K562 (cell line): ENCODE measurements around the gene EPM2A. TPM values are rescaled to one million over a fixed set of nuclear protein-coding genes. Genes with fewer than 3 reads are reported as not detected.

ENCODE experiments used
- CTCF ChIP-seq, 3 experiments: IDR thresholded peaks in 2 of 3; conservative IDR thresholded peaks in 1 of 3; 2 replicates each; pipeline ENCODE4 v1.5.1; 2011 to 2012; ENCODE audit warnings: low read length in 3 of 3, mild to moderate bottlenecking in 3 of 3, control low read depth in 2 of 3, improper control_type of control experiment in 1 of 3, inconsistent platforms in 1 of 3, low read depth in 1 of 3, mixed read lengths in 1 of 3, moderate library complexity in 1 of 3; ENCODE audit not compliant: insufficient read depth in 2 of 3
- JUND ChIP-seq, 2 experiments: IDR thresholded peaks; 2 replicates in 1 of 2; 3 replicates in 1 of 2; pipeline ENCODE4 v1.6.1; 2011; ENCODE audit warnings: borderline replicate concordance in 2 of 2, low read depth in 2 of 2, low read length in 2 of 2, improper control_type of control experiment in 1 of 2, missing biosample characterization in 1 of 2, missing genetic modification characterization in 1 of 2, missing genetic modification reagents in 1 of 2
- PHF8 ChIP-seq: fragments of 200-600 bp; sonication (generic); IDR thresholded peaks from 2 replicates; pipeline ENCODE4 v1.6.1; 2012; ENCODE audit warnings: mixed run types, mild to moderate bottlenecking, inconsistent platforms, low read length, moderate library complexity, borderline replicate concordance
- RAD51 ChIP-seq: fragments of 450-650 bp; IDR thresholded peaks from 2 replicates; pipeline ENCODE4 v1.7.1; 2016; ENCODE audit warnings: low read depth, mild to moderate bottlenecking, borderline replicate concordance
- ZFP30 ChIP-seq: fragments of 250-450 bp; sonication (Bioruptor Pico); IDR thresholded peaks from 2 replicates; pipeline ENCODE4 v1.8.0; 2022; ENCODE audit warnings: moderate library complexity, mild to moderate bottlenecking, inconsistent platforms, borderline replicate concordance
- polyA plus RNA-seq, 8 experiments: library from polyadenylated mRNA; depleted of rRNA in 4 of 8; stranded (reverse) in 5 of 8; unstranded in 3 of 8; fragments of >200 nt; fragmentation: Nextera tagmentation in 2 of 8; fragmentation: Illumina TruSeq in 1 of 8; extraction: Ambion mirVana in 2 of 8; extraction: Trizol in 1 of 8; gene quantifications; 2 replicates each; pipeline versions ENCODE4 v1.2.1 to v1.2.3, GENCODE V29; 2011 to 2014; ENCODE audit warnings: inconsistent platforms in 1 of 8, missing spikeins in 1 of 8
- total RNA-seq, 7 experiments: library from RNA; depleted of rRNA in 6 of 7; stranded (reverse); fragments of >200 nt in 6 of 7; fragmentation: Illumina TruSeq in 2 of 7; extraction: Trizol in 2 of 7; gene quantifications; 2 replicates each; pipeline versions ENCODE4 v1.2.1 to v1.2.3, GENCODE V29; 2011 to 2021; ENCODE audit warnings: low replicate concordance in 1 of 7
- TF ChIP-seq, protein P1 (sequence below): sonication (generic); formaldehyde crosslinking; IDR thresholded peaks from 2 replicates; pipeline ENCODE4 v1.8.0; 2022; ENCODE audit warnings: missing genetic modification reagents, mild to moderate bottlenecking, borderline replicate concordance
- TF ChIP-seq, protein P2 (sequence below): fragments of 450-650 bp; IDR thresholded peaks from 2 replicates; pipeline ENCODE4 v1.6.1; 2017; ENCODE audit warnings: mild to moderate bottlenecking, moderate library complexity
- TF ChIP-seq, protein P3 (sequence below): fragments of 250-450 bp; sonication (Bioruptor Pico); IDR thresholded peaks from 2 replicates; pipeline ENCODE4 v1.5.0; 2022; ENCODE audit warnings: mild to moderate bottlenecking

The EPM2A gene
- total and polyA plus RNA-seq, 9 of the 15 experiments (the other 6 are each of a cell fraction or from before 2014, with no cell fraction given) = 0.35 to 5.3 (median 2.5) TPM

DNA sequence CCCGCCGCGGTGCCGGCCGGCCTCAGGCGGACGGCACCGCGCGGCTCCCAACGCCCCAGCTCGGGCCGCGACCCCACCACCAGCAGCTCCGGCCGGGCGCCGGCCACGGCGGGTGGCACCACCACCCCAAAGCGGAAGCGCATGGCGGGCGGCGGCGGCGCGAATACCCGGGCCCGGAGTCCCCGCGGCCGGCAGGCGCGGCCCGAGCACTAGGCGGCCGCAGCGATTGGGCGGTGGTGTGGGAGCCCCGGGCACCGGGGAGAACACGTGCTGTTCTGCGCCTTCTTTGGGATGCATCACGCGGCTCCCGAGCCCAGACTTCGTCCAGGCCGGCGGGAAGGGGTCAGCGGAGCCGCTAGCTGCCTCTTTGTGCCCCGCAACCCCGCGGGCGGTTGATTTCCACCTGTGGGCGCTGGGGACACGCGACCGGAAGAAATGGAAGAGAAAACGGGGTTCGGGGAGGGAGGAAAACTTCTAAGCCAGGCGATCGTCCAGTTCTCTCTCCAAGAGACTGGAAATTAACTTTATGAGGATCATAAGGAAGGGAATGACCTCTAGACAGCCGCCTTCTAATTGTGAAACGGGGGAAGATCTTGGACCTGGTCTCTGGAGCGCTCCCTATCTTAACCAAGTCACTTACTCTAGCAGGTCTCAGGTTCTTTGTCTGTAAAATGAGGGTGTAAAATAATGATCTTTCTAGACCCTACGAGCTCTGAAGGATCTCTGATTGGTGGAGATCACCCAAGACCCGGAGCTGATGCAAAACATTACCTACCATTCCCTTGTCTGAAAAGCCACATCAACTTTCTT is at the start of gene EPM2A (continued):
- peak in 1 of 3 experiments; percentile 24; a peak in 2 of 6 replicates for TF ChIP-seq CTCF (IDR thresholded peaks at IDR 0.05 in 2 of 3, conservative IDR thresholded peaks at IDR 0.05 in 1 of 3; ENCODE audit: insufficient read depth in 2 of 3, low read depth in 1 of 3, low read length in 3 of 3)
- no peak for TF ChIP-seq ZFP30
- TF ChIP-seq RAD51 = peak; percentile 54
- no peak for TF ChIP-seq JUND (IDR thresholded peaks at IDR 0.05; ENCODE audit: borderline replicate concordance, low read depth, low read length)
- no peak for TF ChIP-seq JUND (tag; IDR thresholded peaks at IDR 0.05; ENCODE audit: borderline replicate concordance, low read depth, low read length)
- TF ChIP-seq PHF8 = peak; percentile 86; the same call in 1 of the 2 replicates
- TF ChIP-seq, protein P1, sequence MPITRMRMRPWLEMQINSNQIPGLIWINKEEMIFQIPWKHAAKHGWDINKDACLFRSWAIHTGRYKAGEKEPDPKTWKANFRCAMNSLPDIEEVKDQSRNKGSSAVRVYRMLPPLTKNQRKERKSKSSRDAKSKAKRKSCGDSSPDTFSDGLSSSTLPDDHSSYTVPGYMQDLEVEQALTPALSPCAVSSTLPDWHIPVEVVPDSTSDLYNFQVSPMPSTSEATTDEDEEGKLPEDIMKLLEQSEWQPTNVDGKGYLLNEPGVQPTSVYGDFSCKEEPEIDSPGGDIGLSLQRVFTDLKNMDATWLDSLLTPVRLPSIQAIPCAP = 0 out of 2 replicates have a peak, but pooled peaks have one; percentile 44
- TF ChIP-seq, protein P2, sequence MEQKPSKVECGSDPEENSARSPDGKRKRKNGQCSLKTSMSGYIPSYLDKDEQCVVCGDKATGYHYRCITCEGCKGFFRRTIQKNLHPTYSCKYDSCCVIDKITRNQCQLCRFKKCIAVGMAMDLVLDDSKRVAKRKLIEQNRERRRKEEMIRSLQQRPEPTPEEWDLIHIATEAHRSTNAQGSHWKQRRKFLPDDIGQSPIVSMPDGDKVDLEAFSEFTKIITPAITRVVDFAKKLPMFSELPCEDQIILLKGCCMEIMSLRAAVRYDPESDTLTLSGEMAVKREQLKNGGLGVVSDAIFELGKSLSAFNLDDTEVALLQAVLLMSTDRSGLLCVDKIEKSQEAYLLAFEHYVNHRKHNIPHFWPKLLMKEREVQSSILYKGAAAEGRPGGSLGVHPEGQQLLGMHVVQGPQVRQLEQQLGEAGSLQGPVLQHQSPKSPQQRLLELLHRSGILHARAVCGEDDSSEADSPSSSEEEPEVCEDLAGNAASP = no peak
- TF ChIP-seq, protein P3, sequence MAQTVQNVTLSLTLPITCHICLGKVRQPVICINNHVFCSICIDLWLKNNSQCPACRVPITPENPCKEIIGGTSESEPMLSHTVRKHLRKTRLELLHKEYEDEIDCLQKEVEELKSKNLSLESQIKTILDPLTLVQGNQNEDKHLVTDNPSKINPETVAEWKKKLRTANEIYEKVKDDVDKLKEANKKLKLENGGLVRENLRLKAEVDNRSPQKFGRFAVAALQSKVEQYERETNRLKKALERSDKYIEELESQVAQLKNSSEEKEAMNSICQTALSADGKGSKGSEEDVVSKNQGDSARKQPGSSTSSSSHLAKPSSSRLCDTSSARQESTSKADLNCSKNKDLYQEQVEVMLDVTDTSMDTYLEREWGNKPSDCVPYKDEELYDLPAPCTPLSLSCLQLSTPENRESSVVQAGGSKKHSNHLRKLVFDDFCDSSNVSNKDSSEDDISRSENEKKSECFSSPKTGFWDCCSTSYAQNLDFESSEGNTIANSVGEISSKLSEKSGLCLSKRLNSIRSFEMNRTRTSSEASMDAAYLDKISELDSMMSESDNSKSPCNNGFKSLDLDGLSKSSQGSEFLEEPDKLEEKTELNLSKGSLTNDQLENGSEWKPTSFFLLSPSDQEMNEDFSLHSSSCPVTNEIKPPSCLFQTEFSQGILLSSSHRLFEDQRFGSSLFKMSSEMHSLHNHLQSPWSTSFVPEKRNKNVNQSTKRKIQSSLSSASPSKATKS (CRISPR knock-in tag) = no peak
